ENCODE measurements around the gene CHD3.

DNA sequence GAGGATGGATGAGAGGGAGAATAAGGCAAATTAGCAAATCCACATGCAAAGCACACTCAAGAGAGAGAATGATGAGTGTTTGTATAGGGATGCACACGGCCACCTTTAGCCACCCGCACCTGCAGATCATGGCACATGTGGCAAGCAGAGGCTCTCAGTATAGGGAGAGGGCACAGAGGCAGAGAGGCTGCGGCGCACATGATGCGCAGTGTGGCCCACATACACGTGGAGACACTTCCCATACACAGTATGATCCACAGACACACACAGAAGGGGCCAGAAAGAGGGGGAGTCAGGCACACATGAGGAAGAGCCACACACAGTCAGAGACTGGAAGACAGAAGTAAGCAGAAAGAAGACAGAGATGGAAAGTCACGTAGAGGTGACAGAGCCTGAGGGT lies 6.5 kb upstream of the CHD3 start:
- TF ChIP-seq KLF10 (tag by site-specific recombination; IDR thresholded peaks at IDR 0.05), result no peak
- no peak for TF ChIP-seq KLF9 (tag by site-specific recombination; IDR thresholded peaks at IDR 0.05; ENCODE audit: low read depth)
- no peak for TF ChIP-seq ZNF24 (tag by site-specific recombination; IDR thresholded peaks at IDR 0.05)
- TF ChIP-seq ZNF585B (tag by site-specific recombination; IDR thresholded peaks at IDR 0.05), result no peak
- TF ChIP-seq, protein P1, sequence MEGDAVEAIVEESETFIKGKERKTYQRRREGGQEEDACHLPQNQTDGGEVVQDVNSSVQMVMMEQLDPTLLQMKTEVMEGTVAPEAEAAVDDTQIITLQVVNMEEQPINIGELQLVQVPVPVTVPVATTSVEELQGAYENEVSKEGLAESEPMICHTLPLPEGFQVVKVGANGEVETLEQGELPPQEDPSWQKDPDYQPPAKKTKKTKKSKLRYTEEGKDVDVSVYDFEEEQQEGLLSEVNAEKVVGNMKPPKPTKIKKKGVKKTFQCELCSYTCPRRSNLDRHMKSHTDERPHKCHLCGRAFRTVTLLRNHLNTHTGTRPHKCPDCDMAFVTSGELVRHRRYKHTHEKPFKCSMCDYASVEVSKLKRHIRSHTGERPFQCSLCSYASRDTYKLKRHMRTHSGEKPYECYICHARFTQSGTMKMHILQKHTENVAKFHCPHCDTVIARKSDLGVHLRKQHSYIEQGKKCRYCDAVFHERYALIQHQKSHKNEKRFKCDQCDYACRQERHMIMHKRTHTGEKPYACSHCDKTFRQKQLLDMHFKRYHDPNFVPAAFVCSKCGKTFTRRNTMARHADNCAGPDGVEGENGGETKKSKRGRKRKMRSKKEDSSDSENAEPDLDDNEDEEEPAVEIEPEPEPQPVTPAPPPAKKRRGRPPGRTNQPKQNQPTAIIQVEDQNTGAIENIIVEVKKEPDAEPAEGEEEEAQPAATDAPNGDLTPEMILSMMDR (tag by site-specific recombination; IDR thresholded peaks at IDR 0.05), result no peak
- TF ChIP-seq ZNF19 (tag by site-specific recombination; IDR thresholded peaks at IDR 0.05; ENCODE audit: low read depth), result no peak
- no peak for TF ChIP-seq TCF7L2 (IDR thresholded peaks at IDR 0.05; ENCODE audit: borderline replicate concordance, low read depth, low read length)
- TF ChIP-seq RBAK (tag by site-specific recombination; IDR thresholded peaks at IDR 0.05), result no peak
- TF ChIP-seq ZNF174 (tag by site-specific recombination; IDR thresholded peaks at IDR 0.05), result no peak
- no peak for TF ChIP-seq ZNF660 (tag by site-specific recombination; IDR thresholded peaks at IDR 0.05)
- TF ChIP-seq, protein P2, sequence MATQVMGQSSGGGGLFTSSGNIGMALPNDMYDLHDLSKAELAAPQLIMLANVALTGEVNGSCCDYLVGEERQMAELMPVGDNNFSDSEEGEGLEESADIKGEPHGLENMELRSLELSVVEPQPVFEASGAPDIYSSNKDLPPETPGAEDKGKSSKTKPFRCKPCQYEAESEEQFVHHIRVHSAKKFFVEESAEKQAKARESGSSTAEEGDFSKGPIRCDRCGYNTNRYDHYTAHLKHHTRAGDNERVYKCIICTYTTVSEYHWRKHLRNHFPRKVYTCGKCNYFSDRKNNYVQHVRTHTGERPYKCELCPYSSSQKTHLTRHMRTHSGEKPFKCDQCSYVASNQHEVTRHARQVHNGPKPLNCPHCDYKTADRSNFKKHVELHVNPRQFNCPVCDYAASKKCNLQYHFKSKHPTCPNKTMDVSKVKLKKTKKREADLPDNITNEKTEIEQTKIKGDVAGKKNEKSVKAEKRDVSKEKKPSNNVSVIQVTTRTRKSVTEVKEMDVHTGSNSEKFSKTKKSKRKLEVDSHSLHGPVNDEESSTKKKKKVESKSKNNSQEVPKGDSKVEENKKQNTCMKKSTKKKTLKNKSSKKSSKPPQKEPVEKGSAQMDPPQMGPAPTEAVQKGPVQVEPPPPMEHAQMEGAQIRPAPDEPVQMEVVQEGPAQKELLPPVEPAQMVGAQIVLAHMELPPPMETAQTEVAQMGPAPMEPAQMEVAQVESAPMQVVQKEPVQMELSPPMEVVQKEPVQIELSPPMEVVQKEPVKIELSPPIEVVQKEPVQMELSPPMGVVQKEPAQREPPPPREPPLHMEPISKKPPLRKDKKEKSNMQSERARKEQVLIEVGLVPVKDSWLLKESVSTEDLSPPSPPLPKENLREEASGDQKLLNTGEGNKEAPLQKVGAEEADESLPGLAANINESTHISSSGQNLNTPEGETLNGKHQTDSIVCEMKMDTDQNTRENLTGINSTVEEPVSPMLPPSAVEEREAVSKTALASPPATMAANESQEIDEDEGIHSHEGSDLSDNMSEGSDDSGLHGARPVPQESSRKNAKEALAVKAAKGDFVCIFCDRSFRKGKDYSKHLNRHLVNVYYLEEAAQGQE (tag by site-specific recombination; IDR thresholded peaks at IDR 0.05), result no peak
- TF ChIP-seq, protein P3, sequence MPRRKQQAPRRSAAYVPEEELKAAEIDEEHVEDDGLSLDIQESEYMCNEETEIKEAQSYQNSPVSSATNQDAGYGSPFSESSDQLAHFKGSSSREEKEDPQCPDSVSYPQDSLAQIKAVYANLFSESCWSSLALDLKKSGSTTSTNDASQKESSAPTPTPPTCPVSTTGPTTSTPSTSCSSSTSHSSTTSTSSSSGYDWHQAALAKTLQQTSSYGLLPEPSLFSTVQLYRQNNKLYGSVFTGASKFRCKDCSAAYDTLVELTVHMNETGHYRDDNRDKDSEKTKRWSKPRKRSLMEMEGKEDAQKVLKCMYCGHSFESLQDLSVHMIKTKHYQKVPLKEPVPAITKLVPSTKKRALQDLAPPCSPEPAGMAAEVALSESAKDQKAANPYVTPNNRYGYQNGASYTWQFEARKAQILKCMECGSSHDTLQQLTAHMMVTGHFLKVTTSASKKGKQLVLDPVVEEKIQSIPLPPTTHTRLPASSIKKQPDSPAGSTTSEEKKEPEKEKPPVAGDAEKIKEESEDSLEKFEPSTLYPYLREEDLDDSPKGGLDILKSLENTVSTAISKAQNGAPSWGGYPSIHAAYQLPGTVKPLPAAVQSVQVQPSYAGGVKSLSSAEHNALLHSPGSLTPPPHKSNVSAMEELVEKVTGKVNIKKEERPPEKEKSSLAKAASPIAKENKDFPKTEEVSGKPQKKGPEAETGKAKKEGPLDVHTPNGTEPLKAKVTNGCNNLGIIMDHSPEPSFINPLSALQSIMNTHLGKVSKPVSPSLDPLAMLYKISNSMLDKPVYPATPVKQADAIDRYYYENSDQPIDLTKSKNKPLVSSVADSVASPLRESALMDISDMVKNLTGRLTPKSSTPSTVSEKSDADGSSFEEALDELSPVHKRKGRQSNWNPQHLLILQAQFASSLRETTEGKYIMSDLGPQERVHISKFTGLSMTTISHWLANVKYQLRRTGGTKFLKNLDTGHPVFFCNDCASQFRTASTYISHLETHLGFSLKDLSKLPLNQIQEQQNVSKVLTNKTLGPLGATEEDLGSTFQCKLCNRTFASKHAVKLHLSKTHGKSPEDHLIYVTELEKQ (tag by site-specific recombination; IDR thresholded peaks at IDR 0.05; ENCODE audit: borderline replicate concordance), result no peak
- no peak for TF ChIP-seq ZNF133 (tag by site-specific recombination; IDR thresholded peaks at IDR 0.05)
